HG03108 (cell line): ENCODE data around the gene SBF1.

Experiments
- ATAC-seq: cut with Tn5 transposase; IDR thresholded peaks from one replicate; pipeline ENCODE4 v1.9.1; 2021; ENCODE audit warnings: moderate library complexity; ENCODE audit not compliant: unreplicated experiment

The SBF1 gene

DNA sequence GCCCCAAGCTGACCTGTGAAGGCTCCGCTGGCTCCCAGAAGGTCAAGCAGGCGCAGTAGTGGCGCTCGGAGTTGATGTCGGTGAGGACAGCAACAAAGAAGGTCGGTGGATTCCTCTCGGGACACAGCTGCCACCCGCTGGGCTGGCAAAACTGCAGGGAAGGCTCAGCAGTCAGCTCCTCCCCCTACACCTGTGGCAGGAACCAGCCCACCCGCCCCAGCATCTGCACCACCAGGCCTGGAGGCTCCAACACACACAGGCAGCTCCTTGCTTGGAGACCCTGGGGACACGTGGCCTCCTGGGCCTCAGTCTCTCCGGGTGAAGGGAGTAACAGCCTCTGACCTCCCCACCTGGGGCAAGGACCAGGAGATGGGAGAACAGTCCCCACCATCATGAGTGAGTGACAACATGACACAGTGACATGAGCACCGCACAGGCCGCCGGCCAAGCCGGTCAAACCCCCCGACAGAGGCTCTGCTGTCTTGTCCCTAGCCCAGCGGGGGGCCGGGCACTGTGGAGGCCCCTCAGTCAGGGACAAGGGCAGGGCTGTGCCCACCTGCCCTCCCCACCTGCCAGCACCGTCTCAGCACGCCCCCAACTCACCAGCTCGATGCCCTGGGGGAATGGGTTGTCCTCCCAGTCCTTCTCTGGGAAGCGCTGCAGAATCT, 6.9 kb downstream of the SBF1 start:
- no peak for ATAC-seq

DNA sequence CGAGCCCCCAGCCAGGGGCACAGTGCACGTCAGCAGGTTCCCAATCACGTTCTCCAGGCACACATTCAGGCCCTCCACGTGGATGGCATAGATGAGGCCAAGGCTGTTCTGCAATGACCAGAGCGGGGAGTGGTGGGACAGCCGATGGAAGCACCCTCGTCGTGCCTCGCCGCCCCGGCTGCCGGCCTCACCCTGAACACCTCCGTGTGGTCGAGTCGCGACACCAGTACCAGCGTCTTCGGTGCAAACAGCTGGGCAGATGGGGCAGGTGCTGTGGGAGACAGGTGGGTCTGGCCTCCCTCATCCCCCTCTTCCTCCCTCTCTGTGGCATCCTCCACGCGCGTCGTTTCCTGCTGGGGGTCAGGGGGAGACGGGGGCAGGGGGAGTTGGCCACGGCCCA, 7.5 kb downstream of the SBF1 start:
- no peak for ATAC-seq

DNA sequence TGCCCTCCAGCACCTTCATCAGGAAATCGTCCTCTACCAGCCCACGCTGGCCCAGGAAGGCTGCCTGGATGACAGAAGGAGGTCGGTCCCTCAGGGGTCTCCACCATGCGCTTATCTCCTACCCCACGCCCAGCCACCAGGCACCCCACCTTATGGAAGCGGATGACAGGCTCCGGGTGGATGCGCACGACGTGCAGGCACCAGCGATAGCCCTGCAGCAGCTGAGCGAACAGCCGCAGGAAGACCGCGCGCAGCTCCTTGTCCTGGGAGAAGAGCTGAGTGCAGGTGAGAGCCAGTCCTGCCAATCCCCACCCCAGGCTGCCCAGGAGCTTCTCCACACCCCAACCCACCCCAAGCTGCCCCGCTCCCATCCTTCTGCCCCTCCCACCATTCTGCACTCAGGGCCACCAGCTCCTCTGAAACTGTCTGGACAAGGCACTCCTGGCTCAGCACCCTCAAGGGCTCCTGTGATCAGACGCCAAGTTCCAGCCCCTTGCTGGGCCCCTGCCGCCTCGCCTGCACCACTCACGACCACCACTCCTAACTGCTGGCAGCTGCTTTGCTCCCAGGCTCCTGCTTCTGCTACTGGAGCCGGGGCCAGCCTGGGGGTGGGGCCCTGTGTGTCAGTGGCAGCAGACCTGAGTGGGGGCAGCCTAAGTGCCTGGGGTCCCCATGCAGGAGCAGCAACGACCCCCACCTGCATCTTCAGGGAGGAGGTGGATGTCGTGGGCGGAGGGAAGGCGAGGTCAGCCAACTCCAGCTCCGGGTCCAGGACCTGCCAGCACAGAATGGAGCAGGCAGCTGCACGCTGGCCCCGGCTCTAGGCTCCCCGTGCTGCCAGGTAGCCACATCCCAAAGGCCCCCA, 9.5 kb downstream of the SBF1 start:
- ATAC-seq: no peak

DNA sequence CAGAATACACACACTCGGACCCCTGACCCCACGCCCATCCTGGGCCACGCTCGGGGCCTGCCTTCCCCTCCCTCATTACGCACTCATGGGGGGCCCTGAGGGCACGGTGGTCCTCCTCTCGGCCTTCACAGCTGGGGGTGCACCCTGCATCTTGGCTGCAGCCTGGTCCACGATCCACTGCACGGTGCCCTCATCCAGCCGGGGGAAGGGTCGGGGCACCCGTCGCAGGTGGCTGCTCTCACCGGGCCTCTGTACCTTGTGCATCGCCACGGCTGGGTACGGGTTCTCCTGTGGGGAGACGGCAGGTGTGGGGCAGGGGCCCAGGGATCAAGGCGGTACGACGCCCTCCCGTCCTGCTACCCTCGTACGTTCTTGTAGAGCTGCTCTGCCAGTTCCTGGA, 10.4 kb downstream of the SBF1 start:
- ATAC-seq: no peak

DNA sequence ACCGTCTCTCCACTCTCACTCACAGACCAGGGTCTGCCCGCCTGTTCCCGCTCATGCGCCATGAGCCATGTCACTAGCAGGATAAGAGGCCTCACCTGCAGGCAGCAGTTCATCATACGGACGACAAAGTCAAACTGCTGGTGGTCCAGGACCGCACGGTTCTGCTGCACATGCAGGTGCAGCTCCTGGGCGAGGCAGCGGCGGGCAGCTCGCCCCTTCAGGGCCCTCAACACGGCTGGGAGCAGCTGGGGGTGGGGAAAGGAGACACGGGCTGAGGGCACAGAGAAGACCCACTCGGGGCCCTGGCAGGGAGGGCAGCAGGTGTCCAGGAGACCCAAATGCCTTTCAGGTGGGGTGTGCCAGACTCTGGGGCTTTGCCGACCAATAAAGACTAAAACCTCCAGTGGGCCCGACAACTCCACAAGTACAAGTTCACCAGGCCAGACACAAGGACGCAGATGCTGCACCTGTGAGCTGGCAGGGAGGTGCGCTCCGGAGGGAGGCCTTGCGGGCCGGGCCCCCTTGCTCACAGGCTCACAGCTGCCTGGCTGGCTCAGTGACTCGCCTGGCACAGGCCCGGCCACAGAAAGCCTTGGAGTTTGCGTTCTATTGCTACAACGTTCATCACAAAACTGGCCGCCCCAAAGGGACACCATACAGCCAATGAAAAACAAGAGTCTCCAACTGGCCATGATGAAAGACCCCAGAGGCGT, 11.5 kb downstream of the SBF1 start:
- ATAC-seq: no peak

DNA sequence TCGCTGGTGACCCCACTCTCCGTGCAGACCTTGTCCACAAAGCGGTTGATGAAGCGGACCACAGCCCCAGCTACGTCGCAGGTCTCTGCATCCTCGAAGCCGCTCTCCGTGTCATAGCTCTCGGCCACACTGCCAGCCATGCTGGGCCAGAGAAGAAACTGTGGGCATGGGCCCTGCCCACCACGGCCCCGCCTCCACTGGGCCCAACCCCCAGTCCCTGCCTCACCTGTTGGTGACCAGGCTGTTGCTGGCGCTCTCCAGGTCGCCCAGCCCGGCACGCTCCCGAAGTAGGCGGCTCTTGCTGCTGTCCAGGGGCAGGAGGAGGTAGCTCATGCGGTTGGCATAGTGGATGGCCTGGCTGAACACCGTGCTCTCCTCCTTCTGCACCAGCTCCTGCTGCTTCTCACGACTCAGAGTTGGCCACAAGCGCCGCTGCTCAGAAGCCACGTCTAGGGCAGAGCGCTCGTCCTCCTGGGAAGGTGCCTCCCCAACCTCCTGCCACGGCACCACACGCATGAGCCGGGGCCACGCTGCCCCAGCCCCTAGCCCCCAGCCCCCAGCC, 12.8 kb downstream of the SBF1 start:
- no peak for ATAC-seq

DNA sequence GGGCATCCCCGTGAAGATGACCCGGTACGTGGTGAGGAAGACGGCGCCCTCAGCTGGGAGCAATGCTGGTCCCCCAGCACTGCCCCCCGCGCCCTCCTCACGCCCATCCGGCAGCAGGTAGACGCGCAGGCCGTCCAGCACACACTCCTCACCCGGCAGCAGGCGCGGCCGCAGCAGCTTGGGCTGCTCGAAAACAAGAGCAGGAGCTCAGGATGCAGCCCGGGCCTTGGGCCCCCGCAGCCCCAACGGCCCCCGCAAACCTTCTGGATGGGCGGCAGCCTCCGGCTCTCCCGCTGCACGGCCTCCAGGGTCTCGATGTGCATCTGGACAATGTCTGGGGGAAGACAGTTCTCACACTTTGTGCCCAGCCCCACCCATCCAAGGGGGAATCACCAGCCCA, 13.3 kb downstream of the SBF1 start:
- no peak for ATAC-seq

DNA sequence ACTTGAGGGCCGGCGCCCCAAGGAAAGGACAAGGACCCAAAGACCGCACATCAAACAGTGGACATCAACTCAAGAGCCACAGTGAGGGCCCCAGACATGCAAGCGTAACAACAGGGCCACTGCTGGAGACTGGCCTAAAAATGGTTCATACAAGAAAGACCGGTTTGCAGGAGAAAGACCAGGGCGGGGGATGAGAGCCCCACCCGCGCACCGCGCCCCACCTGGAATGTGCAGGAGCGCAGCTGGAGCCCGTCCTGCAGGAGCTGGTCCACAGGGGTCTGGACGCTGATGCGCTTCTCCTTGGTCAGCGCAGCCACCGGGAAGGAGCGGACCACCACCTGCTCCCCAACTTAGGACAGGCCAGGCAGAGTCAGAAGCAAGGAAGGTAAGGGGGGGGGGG, 13.9 kb downstream of the SBF1 start:
- no peak for ATAC-seq

DNA sequence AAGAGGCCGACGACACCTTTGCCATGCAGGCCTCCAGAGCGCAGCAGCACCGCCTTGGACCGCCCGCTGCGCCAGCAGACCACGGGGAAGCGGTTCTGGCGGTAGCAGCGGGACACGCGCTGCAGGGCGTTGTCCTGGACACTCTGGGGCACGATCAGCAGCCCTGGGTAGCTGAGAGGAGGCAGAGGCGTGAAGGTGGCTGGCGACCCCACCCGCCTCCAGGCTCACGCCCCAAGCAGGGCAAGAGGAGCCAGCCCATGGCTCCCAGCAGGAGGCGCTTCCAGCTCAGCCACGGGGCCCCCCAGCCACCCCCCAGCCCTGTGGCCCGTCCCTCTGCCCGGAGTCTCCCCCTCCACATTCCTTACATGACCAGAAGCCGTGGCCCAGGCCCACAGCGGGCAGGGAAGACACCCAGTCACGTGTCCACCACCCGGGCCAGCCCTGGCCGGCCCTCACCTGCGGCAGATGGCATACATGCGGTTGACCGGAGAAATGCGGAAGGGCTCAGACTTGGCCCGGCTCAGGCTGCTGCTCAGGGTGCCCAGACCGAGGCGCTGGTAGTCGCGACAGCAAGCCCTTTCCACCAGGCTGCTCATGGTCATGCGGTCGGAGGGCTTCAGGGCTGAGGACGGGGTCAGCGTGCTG, 15.2 kb downstream of the SBF1 start:
- no peak for ATAC-seq

DNA sequence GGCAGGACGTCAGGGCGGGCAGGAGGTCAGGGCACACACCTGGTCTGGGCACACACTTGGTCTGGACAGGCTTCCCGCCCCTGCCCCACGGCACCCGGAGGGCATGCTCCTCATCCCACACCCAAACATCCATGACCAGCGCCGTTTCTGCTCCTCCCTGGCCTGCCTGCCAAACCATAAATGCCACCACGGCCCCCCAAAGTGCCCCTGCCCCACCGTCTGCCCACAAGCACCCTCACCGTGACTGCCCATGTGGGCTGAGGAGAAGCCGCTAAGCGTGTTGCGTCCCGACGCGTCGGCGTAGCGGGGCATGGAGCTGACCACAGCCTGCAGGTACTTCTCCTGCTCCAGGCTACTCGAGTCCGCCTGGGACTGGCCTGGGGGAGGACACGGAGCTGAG, 15.8 kb downstream of the SBF1 start:
- no peak for ATAC-seq

DNA sequence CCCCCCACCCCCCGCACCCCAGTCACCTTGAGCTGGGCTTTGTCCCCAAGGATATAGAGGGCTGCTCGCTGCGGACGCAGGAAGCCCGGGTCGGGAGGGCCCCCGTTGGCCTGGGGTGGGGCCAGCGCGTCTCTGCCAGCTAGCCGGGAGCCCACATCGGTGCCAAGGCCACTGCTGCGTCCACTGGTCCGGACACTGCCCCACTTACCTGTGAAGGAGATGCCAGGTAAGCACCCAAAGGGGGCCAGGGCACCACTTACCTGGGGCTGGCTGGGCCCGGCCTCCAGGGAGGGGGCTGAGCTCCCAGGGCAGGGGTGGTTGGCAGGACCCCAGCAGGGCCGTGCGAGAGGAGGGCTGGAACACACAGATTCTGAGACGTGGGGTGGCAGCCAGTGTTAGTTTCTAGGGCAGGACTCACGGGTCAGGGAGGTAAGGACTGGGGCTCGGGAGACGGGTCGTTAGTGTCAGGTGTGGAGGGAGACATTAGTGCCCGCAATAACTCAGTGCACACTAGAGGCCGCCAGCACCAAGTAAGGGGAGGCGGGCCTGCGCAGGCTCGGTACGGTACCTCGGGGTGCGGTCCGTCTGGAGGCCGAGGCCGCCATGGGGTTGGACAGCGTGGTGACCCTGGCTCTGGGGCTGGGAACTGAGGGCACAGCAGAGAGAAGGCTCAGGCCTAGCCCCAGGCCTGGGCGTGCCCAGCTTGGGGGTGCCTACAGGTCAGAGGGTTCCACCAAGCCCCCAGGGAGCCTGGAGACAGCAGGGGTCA, 18.2 kb downstream of the SBF1 start:
- no peak for ATAC-seq

DNA sequence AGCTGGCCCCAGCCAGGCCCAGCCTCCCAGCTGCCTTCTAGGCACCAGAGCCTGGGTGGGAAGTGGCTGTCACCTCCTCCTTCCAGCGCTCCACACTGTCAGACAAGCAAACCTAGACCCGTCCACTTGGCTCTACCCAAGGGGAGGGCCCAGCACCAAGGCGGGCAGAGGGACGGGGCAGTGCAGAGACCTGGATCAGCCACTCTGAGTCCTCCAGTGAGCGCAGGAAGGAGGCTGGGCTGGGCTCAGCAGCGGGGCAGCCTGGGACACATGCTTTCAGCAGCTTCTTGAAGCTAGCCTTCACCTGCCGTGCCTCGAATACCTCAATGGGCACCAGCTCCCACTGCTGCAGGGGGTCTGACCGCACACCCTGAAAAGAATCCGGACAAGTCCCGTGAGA, 18.8 kb downstream of the SBF1 start:
- no peak for ATAC-seq

DNA sequence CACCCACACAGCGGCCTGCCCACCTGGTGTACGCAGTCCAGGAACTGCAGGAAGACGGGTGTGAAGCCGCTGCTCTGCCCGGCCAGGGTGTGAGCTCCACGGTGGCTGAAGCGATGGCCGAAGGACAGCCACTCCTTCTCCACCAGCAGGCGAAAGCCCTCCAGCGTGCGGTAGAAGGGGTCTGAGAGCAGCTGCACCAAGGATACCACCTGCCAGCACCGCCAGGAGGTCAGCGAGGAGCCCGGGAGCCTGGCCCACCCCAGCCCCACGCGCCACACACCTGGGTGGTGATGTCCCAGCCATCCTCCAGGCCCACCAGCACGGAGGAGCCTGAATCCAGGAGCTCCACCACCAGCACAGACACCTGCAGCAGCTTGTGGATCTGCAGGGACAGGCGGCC, 19.6 kb downstream of the SBF1 start:
- ATAC-seq: no peak

DNA sequence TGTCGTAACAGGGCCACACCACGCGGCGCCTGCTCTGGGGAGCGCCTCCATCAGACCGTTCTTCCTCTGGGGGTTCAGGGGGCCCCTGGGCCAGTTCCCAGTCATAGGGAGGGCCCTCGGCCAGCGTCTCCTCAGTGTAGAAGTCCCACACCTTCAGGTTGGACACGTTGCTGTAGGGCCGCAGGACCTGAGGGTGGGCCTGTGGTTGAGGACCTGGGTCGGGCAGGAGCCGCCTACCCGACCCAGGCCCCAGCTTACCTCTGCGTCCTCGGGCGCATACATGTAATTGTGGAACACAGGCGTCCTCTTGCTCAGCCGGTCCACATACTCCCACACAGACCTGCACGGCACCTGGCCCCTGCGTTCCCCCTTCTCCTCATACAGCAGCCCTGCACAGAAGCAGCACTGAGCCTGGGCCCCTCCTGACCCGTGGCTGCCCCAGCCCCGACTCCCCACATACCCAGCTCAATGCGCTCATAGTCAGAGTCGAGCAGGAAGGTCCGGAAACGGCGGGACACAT, 20.2 kb downstream of the SBF1 start:
- no peak for ATAC-seq

DNA sequence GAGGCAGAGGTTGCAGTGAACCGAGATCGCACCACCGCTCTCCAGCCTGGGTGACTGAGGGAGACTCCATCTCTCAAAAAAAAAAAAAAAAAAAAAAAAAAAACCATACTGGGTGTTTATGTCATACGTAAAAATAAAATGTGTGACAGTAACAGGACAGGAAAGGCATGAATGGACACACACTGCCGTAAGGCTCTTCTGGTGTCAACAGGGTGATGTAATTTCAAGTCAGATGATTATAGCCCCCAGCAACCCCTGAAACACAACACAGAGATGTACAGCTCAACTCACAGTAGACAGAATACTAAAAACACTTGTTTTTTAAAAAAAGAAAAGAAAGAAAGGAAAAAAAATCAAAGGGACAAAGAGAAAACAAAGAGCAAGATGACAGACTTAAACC, 22.2 kb downstream of the SBF1 start:
- no peak for ATAC-seq

DNA sequence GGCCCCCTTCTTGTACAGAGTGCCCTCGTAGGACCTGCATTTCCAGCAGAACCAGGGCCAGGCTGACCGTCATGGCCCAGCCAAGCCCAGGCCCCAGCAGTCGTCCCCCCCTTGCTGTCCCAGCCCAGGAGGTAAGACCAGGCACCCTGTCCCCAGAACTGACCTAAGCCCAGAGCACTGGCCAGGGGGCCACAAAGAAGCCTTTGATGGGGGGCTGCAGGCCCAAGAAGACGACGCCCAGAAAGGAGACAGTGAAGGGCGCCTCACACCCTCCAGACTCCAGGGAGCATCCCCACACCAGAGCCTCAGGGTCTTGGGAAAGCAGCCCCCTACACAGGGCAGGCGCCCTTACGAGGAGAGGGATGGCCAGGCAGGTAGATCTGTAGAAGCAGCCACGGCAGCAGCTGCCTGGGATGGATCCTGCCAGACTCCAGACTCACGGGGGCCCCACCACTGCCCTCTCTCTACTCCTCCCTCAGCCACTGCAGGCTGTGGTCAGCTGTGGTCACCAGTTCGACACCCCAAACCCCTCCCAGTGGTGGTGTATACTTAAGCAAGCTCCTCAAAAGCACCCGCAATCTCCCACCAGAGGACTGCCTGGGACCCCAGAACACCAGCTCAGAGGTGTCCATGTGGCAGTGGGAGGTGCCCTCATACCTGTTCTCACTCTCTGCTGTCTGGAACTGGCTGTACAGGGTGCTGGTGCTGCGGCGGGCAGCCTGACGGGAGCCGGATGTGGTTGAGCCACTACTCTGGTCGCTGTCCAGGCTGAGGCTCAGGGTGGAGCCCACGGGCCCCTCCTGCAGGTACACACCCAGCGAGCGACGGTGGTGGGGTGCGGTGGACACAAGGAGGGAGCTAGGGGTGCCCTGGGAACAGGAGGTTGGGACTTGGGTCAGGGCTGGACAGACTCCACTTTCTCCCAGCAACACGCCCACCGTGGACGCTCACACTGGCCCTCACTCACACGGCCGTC, 27.0 kb downstream of the SBF1 start:
- ATAC-seq: no peak

DNA sequence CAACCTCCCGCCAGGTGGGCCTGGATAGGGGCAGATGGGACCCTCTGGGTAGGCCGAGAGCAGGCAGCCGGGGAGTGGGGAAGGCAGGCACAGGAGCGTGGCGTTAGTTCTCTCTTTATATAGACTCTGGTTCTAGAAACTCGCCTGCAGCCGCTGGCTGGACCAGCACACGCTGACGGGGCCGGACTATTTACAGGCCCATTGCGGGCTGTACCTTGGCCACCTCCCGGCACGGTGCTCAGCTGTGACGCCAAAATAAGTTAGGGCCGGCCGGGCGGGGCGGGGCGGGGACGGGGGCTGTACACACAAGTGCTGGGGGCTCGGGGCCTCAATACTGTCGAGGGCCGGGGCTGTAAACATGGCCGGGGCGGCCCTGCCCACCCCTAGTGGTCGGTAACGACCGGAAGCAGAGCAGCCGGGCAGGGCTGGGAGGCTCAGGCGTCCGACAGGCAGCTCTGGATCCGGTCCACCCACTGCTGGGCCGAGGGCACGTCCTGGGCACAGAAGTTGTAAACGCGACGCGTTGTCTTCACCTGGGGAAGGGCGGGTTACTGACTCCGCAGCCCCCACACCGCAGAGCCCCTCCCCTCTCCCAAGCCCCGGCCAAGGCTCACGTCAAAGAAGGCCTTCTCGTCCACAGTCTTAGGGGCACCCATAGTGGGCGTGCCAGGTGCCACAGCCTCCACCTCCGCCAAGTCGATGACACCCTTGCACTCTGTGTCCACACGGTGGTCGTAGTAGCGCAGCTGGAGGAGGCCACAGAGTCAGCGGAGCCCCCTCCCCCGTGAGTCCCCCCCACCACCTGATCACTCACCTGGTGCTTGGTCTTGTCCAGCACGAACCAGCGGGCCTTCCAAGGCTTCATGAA, 27.9 kb downstream of the SBF1 start:
- no peak for ATAC-seq
